Neural cell (in vitro differentiated cells): ENCODE results near the gene FAM193A. TPM values are rescaled to one million over a fixed set of nuclear protein-coding genes. Genes with fewer than 3 reads are reported as not detected.

Experiments used
- H2AFZ ChIP-seq: fragments of 200-600, 300-800 bp; sonication (generic), shearing (Covaris generic); 2 replicates; pipeline ENCODE4 v1.6.0; 2014; ENCODE audit warnings: low read depth, mild to moderate bottlenecking, antibody characterized with exemption, low read length, moderate library complexity
- H3F3A ChIP-seq: fragments of 200-600 bp; shearing (Covaris generic); 2 replicates; pipeline ENCODE4 v1.6.1; 2016; ENCODE audit warnings: mild to moderate bottlenecking, moderate library complexity, mixed read lengths, antibody characterized with exemption, low read length; ENCODE audit not compliant: insufficient read depth, poor library complexity, severe bottlenecking
- H3K27ac ChIP-seq: fragments of 200-600, 300-800 bp; sonication (generic), shearing (Covaris generic); 2 replicates; pipeline ENCODE4 v1.5.1; 2014; ENCODE audit warnings: mild to moderate bottlenecking, low read length, moderate library complexity
- H3K27me3 ChIP-seq: fragments of 300-800, 200-600 bp; sonication (generic), shearing (Covaris generic); 2 replicates; pipeline ENCODE4 v1.6.0; 2014; ENCODE audit warnings: mild to moderate bottlenecking, low read depth, low read length, moderate library complexity; ENCODE audit not compliant: insufficient read depth
- H3K36me3 ChIP-seq: fragments of 300-800, 200-600 bp; sonication (generic), shearing (Covaris generic); 2 replicates; pipeline ENCODE4 v1.5.1; 2014; ENCODE audit warnings: mild to moderate bottlenecking, antibody characterized with exemption, low read length, moderate library complexity; ENCODE audit not compliant: insufficient read depth
- H3K4me2 ChIP-seq: fragments of 300-800, 200-600 bp; sonication (generic), shearing (Covaris generic); 2 replicates; pipeline ENCODE4 v1.6.0; 2014; ENCODE audit warnings: mild to moderate bottlenecking, low read length
- H3K4me3 ChIP-seq: fragments of 300-800, 200-600 bp; sonication (generic), shearing (Covaris generic); 2 replicates; pipeline ENCODE4 v1.5.1; 2014; ENCODE audit warnings: mild to moderate bottlenecking, low read length, moderate library complexity
- H3K79me2 ChIP-seq: fragments of 200-600 bp; shearing (Covaris generic); replicated peaks from 2 replicates; pipeline ENCODE4 v1.6.0; 2014; ENCODE audit warnings: mild to moderate bottlenecking, low read length, moderate library complexity; ENCODE audit not compliant: insufficient read depth
- H3K9ac ChIP-seq: fragments of 300-800, 200-600 bp; sonication (generic), shearing (Covaris generic); 2 replicates; pipeline ENCODE4 v1.6.1; 2016; ENCODE audit warnings: mild to moderate bottlenecking, low read length, mixed read lengths
- H3K9me2 ChIP-seq: fragments of 200-600 bp; shearing (Covaris generic); 2 replicates; pipeline ENCODE4 v1.6.1; 2016; ENCODE audit warnings: mild to moderate bottlenecking, low read length, mixed read lengths; ENCODE audit not compliant: insufficient read depth
- H3K9me3 ChIP-seq: fragments of 200-600, 300-800 bp; sonication (generic), shearing (Covaris generic); 2 replicates; pipeline ENCODE4 v1.6.1; 2016; ENCODE audit warnings: mild to moderate bottlenecking, mixed run types, low read length, moderate library complexity, mixed read lengths
- H4K20me1 ChIP-seq: fragments of 200-600 bp; shearing (Covaris generic); 2 replicates; pipeline ENCODE4 v1.6.1; 2016; ENCODE audit warnings: mild to moderate bottlenecking, mixed run types; ENCODE audit not compliant: insufficient read depth
- CTCF ChIP-seq: fragments of 450-650 bp; IDR thresholded peaks from 2 replicates; pipeline ENCODE4 v1.5.1; 2014; ENCODE audit warnings: antibody characterized with exemption, mild to moderate bottlenecking, moderate library complexity; ENCODE audit not compliant: poor library complexity, severe bottlenecking
- EP300 ChIP-seq: fragments of 450-650 bp; conservative IDR thresholded peaks from 2 replicates; pipeline ENCODE4 v1.6.1; 2014; ENCODE audit warnings: antibody characterized with exemption, mild to moderate bottlenecking, moderate library complexity; ENCODE audit not compliant: poor library complexity, severe bottlenecking
- EZH2 ChIP-seq: fragments of 200-600, 300-800 bp; shearing (Covaris generic), sonication (generic); IDR thresholded peaks from 2 replicates; pipeline ENCODE4 v1.6.1; 2014; ENCODE audit warnings: antibody characterized with exemption, low read length, borderline replicate concordance, mild to moderate bottlenecking; ENCODE audit not compliant: insufficient read depth, poor library complexity, severe bottlenecking
- MXI1 ChIP-seq: fragments of 450-650 bp; conservative IDR thresholded peaks from 2 replicates; pipeline ENCODE4 v1.6.1; 2014; ENCODE audit warnings: antibody characterized with exemption, mild to moderate bottlenecking; ENCODE audit not compliant: poor library complexity, severe bottlenecking
- POLR2AphosphoS5 ChIP-seq: IDR thresholded peaks from 2 replicates; pipeline ENCODE4 v1.6.1; 2012
- RAD21 ChIP-seq: fragments of 450-650 bp; conservative IDR thresholded peaks from 2 replicates; pipeline ENCODE4 v1.6.1; 2014; ENCODE audit warnings: antibody characterized with exemption, mild to moderate bottlenecking, moderate library complexity
- REST ChIP-seq: IDR thresholded peaks from 2 replicates; pipeline ENCODE4 v1.6.1; 2012; ENCODE audit warnings: borderline replicate concordance
- SMC3 ChIP-seq: fragments of 450-650 bp; conservative IDR thresholded peaks from 2 replicates; pipeline ENCODE4 v1.6.1; 2014; ENCODE audit warnings: antibody characterized with exemption, mild to moderate bottlenecking, moderate library complexity; ENCODE audit not compliant: poor library complexity
- TAF1 ChIP-seq: IDR thresholded peaks from 2 replicates; pipeline ENCODE4 v1.6.1; 2012; ENCODE audit warnings: low read depth
- polyA plus RNA-seq: library from polyadenylated mRNA; depleted of rRNA; stranded (reverse); fragments of >200 nt; gene quantifications from 2 replicates; pipeline ENCODE4 v1.2.3, GENCODE V29; 2014

Gene FAM193A
- polyA plus RNA-seq, 1 donor from 2014 or later, result 11.6 TPM

GRCh38 chr4:2515830-2516550 lies 20.5 kb upstream of the FAM193A start:
- Histone ChIP-seq H2AFZ (no peak overlapping the region), H3K9me3 (no peaks in the 10 kb centered on the region), H3K79me2 (no peaks in the 10 kb centered on the region), H3K9ac (no peak overlapping the region), H3K4me2 (no peak overlapping the region), H3K9me2 (no peaks in the 10 kb centered on the region), H4K20me1 (no peaks in the 10 kb centered on the region), H3F3A (no peaks in the 10 kb centered on the region), H3K4me3 (no peak overlapping the region), H3K27ac (no peak overlapping the region), H3K27me3 (no peaks in the 10 kb centered on the region), H3K36me3 (peaks cover 4% of the 10 kb centered on the region)
- no peak for TF ChIP-seq REST
- TF ChIP-seq EZH2, result no peak
- TF ChIP-seq SMC3, result no peak
- no peak for TF ChIP-seq POLR2AphosphoS5
- TF ChIP-seq EP300, result no peak
- no peak for TF ChIP-seq MXI1
- no peak for TF ChIP-seq CTCF
- TF ChIP-seq RAD21, result no peak
- TF ChIP-seq TAF1, result no peak

- H2AFZ ChIP-seq, result no peak overlapping the region
- no peak overlapping the region for H3K9ac ChIP-seq
- no peaks in the 10 kb centered on the region for H3K9me2 ChIP-seq
- no peak overlapping the region for H3K4me3 ChIP-seq
- H3K4me2 ChIP-seq, result no peak overlapping the region
- TF ChIP-seq TAF1 (no peak), REST (no peak), EP300 (no peak), CTCF (no peak), POLR2AphosphoS5 (no peak), RAD21 (no peak), EZH2 (no peak), MXI1 (no peak)
- H3K36me3 ChIP-seq, result peaks cover 4% of the 10 kb centered on the region
- H3F3A ChIP-seq, result no peaks in the 10 kb centered on the region
- no peaks in the 10 kb centered on the region for H4K20me1 ChIP-seq
- H3K79me2 ChIP-seq, result no peaks in the 10 kb centered on the region
- no peaks in the 10 kb centered on the region for H3K9me3 ChIP-seq
- no peak overlapping the region for H3K27ac ChIP-seq
- no peaks in the 10 kb centered on the region for H3K27me3 ChIP-seq
These were observed 19.8 kb upstream of the FAM193A start for GRCh38 chr4:2516635-2517034.
